Progenitor cell of endocrine pancreas (in vitro differentiated cells): ENCODE measurements around the gene HIGD2A. TPM values are rescaled to one million over a fixed set of nuclear protein-coding genes. Genes with fewer than 3 reads are reported as not detected.

Experiments used
- DNase-seq: peaks from one replicate; pipeline ENCODE4 v3.0.0; 2021; ENCODE audit warnings: low spot score; ENCODE audit not compliant: unreplicated experiment
- H3K27ac Mint-ChIP-seq: 2 replicates; pipeline ENCODE4 v1.8.0; 2021; ENCODE audit warnings: mild to moderate bottlenecking, moderate library complexity, mixed read lengths
- H3K27me3 Mint-ChIP-seq: 2 replicates; pipeline ENCODE4 v1.8.0; 2021; ENCODE audit warnings: mixed read lengths
- H3K36me3 Mint-ChIP-seq: 2 replicates; pipeline ENCODE4 v1.8.0; 2022; ENCODE audit warnings: mixed read lengths; ENCODE audit not compliant: insufficient read depth
- H3K4me1 Mint-ChIP-seq: 2 replicates; pipeline ENCODE4 v1.8.0; 2021; ENCODE audit warnings: low read depth, mixed read lengths
- H3K4me3 Mint-ChIP-seq: 2 replicates; pipeline ENCODE4 v1.8.0; 2021; ENCODE audit warnings: low read depth, mild to moderate bottlenecking, moderate library complexity, mixed read lengths
- H3K9me3 Mint-ChIP-seq: 2 replicates; pipeline ENCODE4 v1.8.0; 2021; ENCODE audit warnings: low read depth, mixed read lengths
- CTCF ChIP-seq: fragments of 200-600 bp; sonication (generic); IDR thresholded peaks from one replicate; pipeline ENCODE4 v1.5.0; 2021; ENCODE audit warnings: antibody characterized with exemption, mild to moderate bottlenecking; ENCODE audit not compliant: unreplicated experiment
- total RNA-seq: library from RNA; stranded (reverse); gene quantifications from 2 replicates; pipeline ENCODE4 v1.2.1, GENCODE V29; 2021

Gene HIGD2A
- total RNA-seq, 1 donor from 2014 or later, result 96.8 TPM

- TF ChIP-seq CTCF, result no peak
- no peak for DNase-seq
- Mint-ChIP-seq H3K27me3 (no peaks in the 10 kb centered on the region), H3K4me3 (no peak overlapping the region), H3K4me1 (peaks cover 16% of the 10 kb centered on the region), H3K27ac (no peak overlapping the region), H3K9me3 (no peaks in the 10 kb centered on the region), H3K36me3 (peaks cover 2% of the 10 kb centered on the region)
These were observed 2.9 kb downstream of the HIGD2A start for GRCh38 chr5:176391479-176391878.

- DNase-seq, result no peak
- Mint-ChIP-seq H3K4me3 (no peak overlapping the region), H3K4me1 (peaks cover 13% of the 10 kb centered on the region), H3K9me3 (no peaks in the 10 kb centered on the region), H3K27me3 (no peaks in the 10 kb centered on the region), H3K36me3 (no peaks in the 10 kb centered on the region), H3K27ac (no peak overlapping the region)
- no peak for TF ChIP-seq CTCF
These were observed 3.4 kb downstream of the HIGD2A start for GRCh38 chr5:176391999-176392398.

GRCh38 chr5:176392526-176392925, 4.0 kb downstream of the HIGD2A start:
- Mint-ChIP-seq H3K9me3 (no peaks in the 10 kb centered on the region), H3K4me3 (no peak overlapping the region), H3K4me1 (peaks cover 9% of the 10 kb centered on the region)

GRCh38 chr5:176394096-176394495, 5.5 kb downstream of the HIGD2A start:
- H3K27ac Mint-ChIP-seq, result no peak overlapping the region
- H3K4me3 Mint-ChIP-seq, result no peak overlapping the region
- no peak for DNase-seq
- H3K9me3 Mint-ChIP-seq, result no peaks in the 10 kb centered on the region
- peaks cover 2% of the 10 kb centered on the region for H3K36me3 Mint-ChIP-seq
- TF ChIP-seq CTCF, result no peak
- no peaks in the 10 kb centered on the region for H3K27me3 Mint-ChIP-seq
- H3K4me1 Mint-ChIP-seq, result peaks cover 5% of the 10 kb centered on the region

More at GRCh38 chr5:176392526-176392925, 4.0 kb downstream of the HIGD2A start:
- DNase-seq, result no peak
- Mint-ChIP-seq H3K36me3 (no peaks in the 10 kb centered on the region), H3K27me3 (no peaks in the 10 kb centered on the region), H3K27ac (no peak overlapping the region)
- no peak for TF ChIP-seq CTCF

GRCh38 chr5:176394881-176395675, 6.5 kb downstream of the HIGD2A start:
- Mint-ChIP-seq H3K4me1 (no peaks in the 10 kb centered on the region), H3K36me3 (peaks cover 3% of the 10 kb centered on the region), H3K4me3 (no peak overlapping the region), H3K27me3 (no peaks in the 10 kb centered on the region), H3K9me3 (no peaks in the 10 kb centered on the region), H3K27ac (peak overlapping the region; percentile 11)
- DNase-seq, result no peak
- no peak for TF ChIP-seq CTCF
